IPS-11a (cell line): ENCODE measurements around the gene ARHGEF26.

Experiments
- H3K4me3 ChIP-seq: one replicate; pipeline ENCODE4 v1.5.1; 2013; ENCODE audit warnings: low read depth, low read length, control low read depth

ARHGEF26 gene

GRCh38 chr3:154193000-154193615, 71.9 kb downstream of the ARHGEF26 start:
- H3K4me3 ChIP-seq = no peak overlapping the region

- no peak overlapping the region for H3K4me3 ChIP-seq
Measured at GRCh38 chr3:154194877-154195276, 73.7 kb downstream of the ARHGEF26 start.

- H3K4me3 ChIP-seq = no peak overlapping the region
Measured at GRCh38 chr3:154195620-154196356, 74.6 kb downstream of the ARHGEF26 start.

DNA sequence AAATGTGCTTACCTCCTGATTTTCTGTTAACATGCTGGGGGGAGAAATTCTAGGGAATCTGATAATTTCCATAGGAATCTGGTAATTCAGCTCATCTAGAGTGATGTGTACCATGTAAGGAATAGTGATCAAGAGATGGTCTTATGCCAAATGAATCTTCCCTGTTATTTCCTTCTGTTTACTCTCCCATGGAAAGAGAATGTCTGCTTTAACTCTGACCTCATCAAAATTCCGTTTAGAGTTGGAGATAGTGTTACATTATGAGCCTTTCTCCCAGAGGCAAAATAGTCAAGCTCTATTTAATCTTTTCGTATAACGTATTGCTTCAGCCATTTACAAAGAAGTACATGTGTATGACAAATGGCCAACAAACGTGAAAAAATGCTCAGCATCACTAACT, 76.6 kb downstream of the ARHGEF26 start:
- no peak overlapping the region for H3K4me3 ChIP-seq

DNA sequence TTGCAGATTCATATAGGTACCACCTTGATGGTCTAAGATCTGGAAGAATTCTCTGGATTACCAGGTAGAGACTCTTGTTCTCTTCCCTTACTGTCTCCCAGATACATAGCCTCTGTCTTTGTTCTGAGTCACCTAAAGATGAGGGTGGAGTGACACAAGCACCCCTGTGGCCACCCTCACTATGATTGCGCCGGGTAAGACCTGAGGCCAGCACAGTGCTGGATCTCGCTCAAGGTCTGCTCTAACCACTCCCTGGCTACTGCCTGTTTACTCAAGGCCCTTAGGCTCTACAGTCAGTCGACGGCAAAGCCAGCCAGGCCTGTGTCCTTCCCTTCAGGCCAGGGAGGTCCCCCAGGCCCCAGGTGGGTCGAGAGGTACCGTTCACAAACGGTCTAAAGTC, 88.3 kb downstream of the ARHGEF26 start:
- H3K4me3 ChIP-seq = no peak overlapping the region

DNA sequence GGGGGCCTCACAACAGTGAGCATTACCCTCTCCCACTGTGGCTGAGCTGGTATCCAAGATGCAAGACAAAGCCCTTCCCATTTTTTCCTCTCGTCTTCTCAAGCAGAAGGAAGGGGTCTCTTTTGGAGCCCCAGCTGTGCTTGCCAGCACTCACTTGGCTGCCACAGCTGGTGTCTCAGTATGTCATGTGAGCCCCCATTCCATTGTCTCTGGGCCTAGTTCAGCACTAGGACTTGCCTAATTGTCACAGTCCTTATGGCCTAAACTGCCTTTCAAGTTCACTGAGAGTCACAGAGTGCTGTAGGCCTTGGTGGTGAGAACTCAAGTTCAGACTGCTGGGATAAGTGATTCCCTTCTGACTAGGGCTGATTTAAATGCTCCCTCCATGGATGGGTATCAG, 89.8 kb downstream of the ARHGEF26 start:
- no peak overlapping the region for H3K4me3 ChIP-seq

DNA sequence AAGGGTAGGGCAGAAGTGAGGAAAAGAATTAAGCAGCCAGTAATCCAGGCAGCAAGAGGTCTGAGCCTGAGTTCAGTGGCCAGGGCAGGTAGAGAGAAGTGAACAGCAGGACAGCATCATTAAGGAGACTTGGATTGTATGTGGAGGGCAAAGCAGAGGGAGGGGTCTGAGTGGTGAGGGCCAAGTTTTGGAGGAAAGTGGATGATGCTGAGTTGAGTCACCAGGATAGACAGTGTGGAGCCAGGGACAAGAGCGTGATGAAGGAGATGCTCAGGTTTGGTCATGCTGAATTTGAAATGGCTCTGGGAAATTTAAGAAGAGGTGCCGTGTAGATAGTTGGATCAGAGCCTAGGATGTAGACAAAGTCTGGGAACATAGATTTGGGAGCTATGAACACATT, 93.1 kb downstream of the ARHGEF26 start:
- H3K4me3 ChIP-seq = no peak overlapping the region

DNA sequence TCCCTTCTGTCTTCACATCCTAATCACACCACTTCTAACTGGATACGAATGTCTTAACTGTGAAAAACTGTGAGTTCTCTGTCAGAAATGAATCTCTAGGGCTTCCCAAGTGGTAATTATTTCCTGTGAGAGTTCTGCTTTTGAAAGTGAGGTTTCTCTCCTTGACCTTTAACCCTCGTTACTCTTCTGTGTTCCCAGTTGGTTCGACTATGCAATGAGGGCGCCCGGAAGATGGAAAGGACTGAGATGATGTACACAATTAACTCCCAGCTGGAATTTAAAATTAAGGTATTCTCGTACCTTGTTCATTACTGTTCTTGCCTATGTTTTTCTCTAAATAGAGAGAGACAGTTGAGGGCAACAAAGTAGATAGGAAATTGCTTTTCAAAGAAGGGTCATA, 96.5 kb downstream of the ARHGEF26 start:
- no peak overlapping the region for H3K4me3 ChIP-seq

DNA sequence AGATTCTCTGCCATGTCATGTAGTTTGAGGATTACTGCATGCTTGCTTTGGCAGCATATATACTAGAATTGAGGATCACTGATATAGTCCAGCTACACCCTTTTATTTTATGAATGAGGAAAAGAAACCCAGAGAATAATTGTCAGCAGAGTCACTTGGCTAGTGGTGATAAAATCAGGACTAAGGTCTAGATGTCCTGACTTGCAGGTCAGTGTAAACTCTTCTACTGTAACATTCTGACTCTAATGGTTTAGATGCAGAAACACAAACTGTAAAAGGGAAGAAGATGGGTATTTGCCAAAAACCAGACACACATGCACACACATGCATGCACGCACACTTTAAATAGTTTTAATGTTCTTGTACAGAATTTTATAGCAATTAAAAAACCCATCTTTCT, 97.5 kb downstream of the ARHGEF26 start:
- H3K4me3 ChIP-seq = no peak overlapping the region

DNA sequence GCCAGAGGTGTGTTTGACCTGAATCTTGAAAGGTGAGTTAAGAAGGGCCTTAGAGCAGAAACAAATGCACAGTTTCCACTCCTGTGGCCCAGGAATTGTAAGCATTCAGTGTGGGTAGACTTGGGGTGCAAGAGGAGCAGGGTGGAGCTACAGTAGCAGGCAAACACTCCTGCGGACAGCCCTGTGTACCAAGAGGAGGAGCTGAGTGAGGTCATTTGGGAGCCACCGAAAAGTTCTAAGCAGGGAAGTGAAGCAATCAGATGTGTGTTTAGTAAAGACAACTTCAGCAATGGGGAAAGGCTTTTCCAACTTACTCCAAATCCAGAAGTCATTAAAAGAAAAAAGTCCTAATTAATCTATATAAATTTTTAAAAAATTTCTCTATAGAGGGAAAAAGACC, 99.3 kb downstream of the ARHGEF26 start:
- no peak overlapping the region for H3K4me3 ChIP-seq

- H3K4me3 ChIP-seq = no peak overlapping the region
Measured at GRCh38 chr3:154223519-154223918, 102.3 kb downstream of the ARHGEF26 start.

- no peak overlapping the region for H3K4me3 ChIP-seq
Measured at GRCh38 chr3:154224366-154224765, 103.2 kb downstream of the ARHGEF26 start.

- no peak overlapping the region for H3K4me3 ChIP-seq
Measured at GRCh38 chr3:154224866-154225265, 103.7 kb downstream of the ARHGEF26 start.

- H3K4me3 ChIP-seq = no peak overlapping the region
Measured at GRCh38 chr3:154225536-154225935, 104.3 kb downstream of the ARHGEF26 start.

GRCh38 chr3:154227531-154227930, 106.3 kb downstream of the ARHGEF26 start:
- H3K4me3 ChIP-seq = no peak overlapping the region

GRCh38 chr3:154228561-154229216, 107.5 kb downstream of the ARHGEF26 start:
- no peak overlapping the region for H3K4me3 ChIP-seq

GRCh38 chr3:154229217-154229590, 108.0 kb downstream of the ARHGEF26 start:
- no peak overlapping the region for H3K4me3 ChIP-seq

DNA sequence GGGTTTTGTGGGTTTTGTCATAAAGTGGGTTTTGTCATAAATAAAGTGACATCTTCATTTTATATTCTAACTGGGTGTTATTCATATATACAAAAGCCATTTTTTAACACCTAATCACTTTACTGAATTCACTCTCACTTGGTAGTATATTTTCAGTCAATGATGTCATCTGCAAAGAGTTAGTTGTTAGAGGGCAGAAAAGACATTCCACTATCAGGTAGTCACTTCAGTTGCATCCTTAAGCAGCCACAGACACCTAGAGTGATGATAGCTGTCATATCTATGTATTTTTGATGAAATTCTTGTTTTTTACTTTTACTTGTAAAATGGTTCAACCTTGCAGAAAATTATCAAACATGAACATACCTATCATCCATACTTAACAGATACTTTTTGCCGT, 114.1 kb downstream of the ARHGEF26 start:
- no peak overlapping the region for H3K4me3 ChIP-seq

DNA sequence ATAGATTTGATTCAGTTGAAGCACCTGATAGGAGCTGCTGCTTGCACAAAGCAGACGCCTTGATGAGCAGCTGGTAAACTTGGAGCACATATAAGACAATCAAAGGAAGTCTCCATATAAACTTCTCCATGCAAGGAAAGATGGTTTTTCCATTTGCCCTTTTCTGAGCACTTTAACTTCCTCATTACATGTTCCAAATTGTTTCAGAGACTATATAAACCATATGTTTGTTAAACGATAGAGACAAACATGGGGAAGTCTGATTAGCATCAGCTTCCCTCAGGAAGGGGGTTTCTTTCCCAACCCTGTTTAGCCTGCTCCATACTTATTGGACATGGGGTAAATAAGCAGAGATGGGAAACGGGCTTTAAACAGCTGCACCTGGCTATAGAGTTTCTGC, 115.1 kb downstream of the ARHGEF26 start:
- no peak overlapping the region for H3K4me3 ChIP-seq

GRCh38 chr3:154240235-154240634, 119.0 kb downstream of the ARHGEF26 start:
- H3K4me3 ChIP-seq = no peak overlapping the region

DNA sequence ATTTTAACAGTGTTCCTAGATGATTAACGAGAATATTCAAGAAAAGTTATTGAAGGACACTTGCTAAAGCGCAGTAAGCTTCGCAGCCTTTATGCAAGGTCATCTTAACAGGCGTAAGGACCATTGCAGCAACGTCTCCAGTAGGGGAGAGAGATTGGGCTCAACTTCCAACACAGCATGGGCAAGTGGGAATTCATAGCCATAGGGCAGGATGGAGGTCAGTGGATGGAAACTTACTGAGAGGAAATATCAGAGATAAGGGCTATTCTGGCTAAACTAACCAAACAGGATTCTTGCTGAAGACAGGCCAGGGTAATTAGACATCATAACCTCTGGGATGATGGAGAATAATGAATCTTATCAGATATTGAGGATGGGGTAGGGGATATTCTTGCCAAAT, 120.3 kb downstream of the ARHGEF26 start:
- H3K4me3 ChIP-seq = no peak overlapping the region

DNA sequence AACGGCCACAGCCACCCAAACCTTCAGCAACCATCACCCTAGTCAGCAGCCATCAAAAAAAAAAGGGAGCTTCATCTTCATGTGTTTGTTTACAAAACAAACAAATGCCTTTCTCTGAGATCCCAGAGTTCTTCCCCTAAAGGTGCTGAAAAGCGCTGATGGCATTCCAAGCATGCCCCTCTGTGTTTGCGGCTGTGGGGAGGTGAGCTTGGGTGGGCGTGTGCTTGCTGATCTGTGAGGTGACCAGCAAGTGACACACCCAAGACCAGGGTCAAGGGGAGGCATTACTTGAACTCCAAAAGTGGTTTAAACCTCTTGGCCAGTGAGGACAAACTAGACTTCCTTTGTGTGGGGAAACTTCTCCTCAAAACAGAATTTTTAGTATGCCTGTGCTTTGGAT, 121.6 kb downstream of the ARHGEF26 start:
- H3K4me3 ChIP-seq = no peak overlapping the region
